Left lung (tissue), 10 donors: Measurements from ENCODE around the gene HOPX. TPM values are rescaled to one million over a fixed set of nuclear protein-coding genes. Genes with fewer than 3 reads are reported as not detected.

Source experiments
- ATAC-seq: fragments of 200-7000 bp; cut with Tn5 transposase; one replicate; pipeline ENCODE4 v1.9.1; 2020; ENCODE audit warnings: moderate library complexity
- DNase-seq, 4 donors: peaks; one replicate each; pipeline ENCODE4 v3.0.0-alpha.2; 2013 to 2020
- H3K27ac ChIP-seq, 2 donors: fragments of 200-600 bp; sonication (generic) in 1 of 2; one replicate each; pipeline versions ENCODE4 v1.5.0 to v1.8.0; 2020 to 2021
- H3K27me3 ChIP-seq, 2 donors: fragments of 200-600 bp; sonication (generic) in 1 of 2; one replicate each; pipeline versions ENCODE4 v1.5.0 to v1.8.0; 2020 to 2021
- H3K36me3 ChIP-seq, 2 donors: fragments of 200-600 bp; sonication (generic) in 1 of 2; one replicate each; pipeline versions ENCODE4 v1.5.0 to v1.8.0; 2020 to 2021
- H3K4me1 ChIP-seq, 2 donors: fragments of 200-600 bp; one replicate each; pipeline ENCODE4 v1.8.0; 2021
- H3K4me3 ChIP-seq, 2 donors: fragments of 200-600 bp; sonication (generic) in 1 of 2; one replicate each; pipeline versions ENCODE4 v1.5.0 to v1.8.0; 2020 to 2021; ENCODE audit warnings: mild to moderate bottlenecking in 1 of 2
- H3K9me3 ChIP-seq, 2 donors: fragments of 200-600 bp; sonication (generic) in 1 of 2; one replicate each; pipeline versions ENCODE4 v1.5.0 to v1.8.0; 2020 to 2021
- CTCF ChIP-seq, 2 donors: fragments of 200-600 bp; sonication (generic) in 1 of 2; IDR thresholded peaks; one replicate each; pipeline versions ENCODE4 v1.5.0 to v1.8.0; 2021; ENCODE audit warnings: antibody characterized with exemption in 2 of 2
- intact Hi-C, 2 donors: fragments of 100-400 bp; cut with DNase I; formaldehyde crosslinking; loops; one replicate each; pipeline versions ENCODE4 v1.11.2 to v1.14.2; 2022
- polyA plus RNA-seq, 6 donors: library from polyadenylated mRNA; unstranded; fragments of 120-200 nt; gene quantifications; one replicate each; pipeline ENCODE4 v1.2.1, GENCODE V29; 2013; ENCODE audit not compliant: insufficient read length in 6 of 6
- total RNA-seq, 2 donors: library from RNA; stranded (reverse); fragmentation: NEBNext Ultra II Directional; extraction: Animal tissue kit (Norgen Biotek cat#: 25700); gene quantifications; one replicate each; pipeline ENCODE4 v1.2.1, GENCODE V29; 2021
- donor health status: DM: no; HTN: yes; CAD: no.
- donor health status: DM: no; HTN: no; CAD: no.

The HOPX gene
- total and polyA plus RNA-seq, 8 donors = 28.2 to 729 (median 35.6) TPM

- peaks cover 14 to 35% of the 10 kb centered on the region in 2 donors for H3K4me1 ChIP-seq
- peaks cover 0 to 9% of the 10 kb centered on the region in 2 donors for H3K36me3 ChIP-seq
- no peak for DNase-seq
- no peak overlapping the region for H3K27ac ChIP-seq
- no peak for TF ChIP-seq CTCF (IDR thresholded peaks at IDR 0.05)
- intact Hi-C loops = loop anchor here in 1 of 2 donors (10.0 kb wide), 1 partner anchor 141 kb away; no protein-coding TSS in a partner anchor
- no peak overlapping the region for H3K4me3 ChIP-seq
- ATAC-seq = peak; percentile 16
- peaks cover 4 to 45% of the 10 kb centered on the region in 2 donors for H3K27me3 ChIP-seq
- no peaks in the 10 kb centered on the region for H3K9me3 ChIP-seq
These were observed 27.4 kb downstream of the HOPX start for GRCh38 chr4:56653461-56654237.

GRCh38 chr4:56652196-56652595, 28.9 kb downstream of the HOPX start:
- intact Hi-C loops = loop anchor here in 1 of 2 donors (10.0 kb wide), 1 partner anchor 143 kb away; no protein-coding TSS in a partner anchor
- H3K27ac ChIP-seq = no peak overlapping the region
- TF ChIP-seq CTCF (IDR thresholded peaks at IDR 0.05) = no peak
- H3K27me3 ChIP-seq = peaks cover 4 to 34% of the 10 kb centered on the region in 2 donors
- peaks cover 0 to 16% of the 10 kb centered on the region in 2 donors for H3K36me3 ChIP-seq
- H3K9me3 ChIP-seq = no peaks in the 10 kb centered on the region
- H3K4me3 ChIP-seq = no peak overlapping the region
- DNase-seq = no peak
- H3K4me1 ChIP-seq = peaks cover 14 to 35% of the 10 kb centered on the region in 2 donors
- ATAC-seq = no peak

- Histone ChIP-seq H3K4me1 (peaks cover 8 to 24% of the 10 kb centered on the region in 2 donors), H3K4me3 (no peak overlapping the region), H3K9me3 (peaks cover 0 to 7% of the 10 kb centered on the region in 2 donors), H3K27ac (no peak overlapping the region), H3K27me3 (peaks cover 0 to 22% of the 10 kb centered on the region in 2 donors), H3K36me3 (peaks cover 0 to 26% of the 10 kb centered on the region in 2 donors)
- TF ChIP-seq CTCF (IDR thresholded peaks at IDR 0.05) = no peak
- DNase-seq = no peak
- intact Hi-C loops = loop anchor here in 1 of 2 donors (10.0 kb wide), 1 partner anchor 144 kb away; no protein-coding TSS in a partner anchor
- no peak for ATAC-seq
These were observed 30.1 kb downstream of the HOPX start for GRCh38 chr4:56651056-56651350.

- H3K4me1 ChIP-seq = peaks cover 8 to 19% of the 10 kb centered on the region in 2 donors
- no peak overlapping the region for H3K27ac ChIP-seq
- DNase-seq (no peak), ATAC-seq (no peak)
- intact Hi-C loops = loop anchor here in 1 of 2 donors (10.0 kb wide), 1 partner anchor 144 kb away; no protein-coding TSS in a partner anchor
- H3K36me3 ChIP-seq = peaks cover 0 to 26% of the 10 kb centered on the region in 2 donors
- peaks cover 0 to 8% of the 10 kb centered on the region in 2 donors for H3K9me3 ChIP-seq
- peaks cover 0 to 17% of the 10 kb centered on the region in 2 donors for H3K27me3 ChIP-seq
- no peak overlapping the region for H3K4me3 ChIP-seq
- TF ChIP-seq CTCF (IDR thresholded peaks at IDR 0.05) = no peak
These were observed 30.6 kb downstream of the HOPX start for GRCh38 chr4:56650262-56651055.
